Mammary epithelial cell (primary cell): ENCODE data around the gene DNA2.

ENCODE experiments used
- CTCF ChIP-seq, 2 donors: IDR thresholded peaks in 1 of 2; conservative IDR thresholded peaks in 1 of 2; 2 replicates each; pipeline ENCODE4 v1.5.1; 2011 to 2012; ENCODE audit warnings: inconsistent platforms in 2 of 2, low read length in 2 of 2, mild to moderate bottlenecking in 2 of 2, control low read depth in 1 of 2, low read depth in 1 of 2; ENCODE audit not compliant: insufficient read depth in 1 of 2; ENCODE audit errors: extremely low read depth in 1 of 2
- EZH2 ChIP-seq: IDR thresholded peaks from 2 replicates; pipeline ENCODE4 v1.6.1; 2012; ENCODE audit warnings: low read length, inconsistent platforms, borderline replicate concordance

GRCh38 chr10:68424454-68425014, 47.2 kb downstream of the DNA2 start:
- TF ChIP-seq EZH2 (no peak), CTCF (conservative IDR thresholded peaks at IDR 0.05 in 1 of 2, IDR thresholded peaks at IDR 0.05 in 1 of 2; ENCODE audit: extremely low read depth in 1 of 2, insufficient read depth in 1 of 2, low read depth in 1 of 2, low read length in 2 of 2) (no peak)
